Measurements from ENCODE around the gene TMPRSS11E. TPM values are rescaled to one million over a fixed set of nuclear protein-coding genes. Genes with fewer than 3 reads are reported as not detected.
"Not testable (repeated sequence)": the region's sequence is repeated elsewhere in the genome, so short reads cannot be mapped to it uniquely, and the experiment has no call there.

Gene TMPRSS11E
- not detected for total RNA-seq

DNA sequence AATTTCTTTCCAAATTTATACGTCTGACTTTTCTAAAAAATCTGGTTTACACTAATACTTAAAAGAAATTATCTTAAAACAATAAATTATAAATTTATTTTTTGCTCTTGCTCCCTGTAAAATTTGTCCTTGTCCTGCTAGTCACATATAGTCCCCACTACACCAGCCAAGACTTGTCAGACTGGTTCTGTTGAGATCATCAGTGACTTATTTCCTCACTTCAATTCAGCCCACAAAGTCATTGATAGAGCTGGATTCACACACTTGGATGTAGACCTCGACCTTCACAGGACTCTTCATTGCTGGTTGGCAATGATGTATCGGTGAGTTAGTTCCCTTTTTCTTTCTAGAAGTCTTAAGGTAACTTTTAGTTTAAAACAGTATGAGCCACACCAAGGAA lies at the start of gene TMPRSS11E:
TSS of gene TMPRSS11E (plus strand) at position 263 of the 400 bp plus-strand sequence. CDS start at position 313, 50 bp downstream.
- H3K36me3 Mint-ChIP-seq (ENCODE audit: low read depth) = no peaks in the 10 kb centered on the region
- peaks cover 4% of the 10 kb centered on the region for H3K27me3 Mint-ChIP-seq

DNA sequence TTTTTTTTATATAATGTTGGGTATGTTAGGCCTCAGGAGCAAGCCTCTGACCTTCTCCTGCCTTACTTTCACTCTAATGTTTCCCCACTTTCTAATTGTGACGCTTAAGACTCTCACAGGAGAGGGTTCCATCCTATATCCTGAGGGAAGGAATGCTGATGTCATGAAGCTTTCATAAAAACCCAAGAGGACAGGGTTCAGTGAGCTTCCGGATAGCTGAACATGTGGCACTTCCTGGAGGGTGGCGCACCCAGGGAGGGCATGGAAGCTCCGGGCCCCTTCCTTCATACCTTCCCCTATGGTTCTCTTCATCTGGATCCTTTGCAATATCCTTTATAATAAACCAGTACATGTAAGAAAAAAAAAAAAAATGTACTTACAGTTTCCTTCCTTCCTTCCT lies 48.0 kb upstream of the TMPRSS11E start:
- no peak for ATAC-seq (replicated peaks)
- Mint-ChIP-seq H3K27me3 (no peaks in the 10 kb centered on the region), H3K4me1 (peaks cover 3% of the 10 kb centered on the region), H3K4me3 (no peak overlapping the region), H3K9me3 (peaks cover 5% of the 10 kb centered on the region), H3K27ac (no peak overlapping the region), H3K36me3 (ENCODE audit: low read depth) (no peaks in the 10 kb centered on the region)

More for the DNA sequence above, at the start of gene TMPRSS11E:
- no peak within 1 kb of the TSS for H3K4me3 Mint-ChIP-seq
- H3K27ac Mint-ChIP-seq = no peak within 1 kb of the TSS
- ATAC-seq (replicated peaks) = no peak
- H3K9me3 Mint-ChIP-seq = no peaks in the 10 kb centered on the region
- H3K4me1 Mint-ChIP-seq = peaks cover 12% of the 10 kb centered on the region

GRCh38 chr4:68401231-68401630 lies 46.0 kb upstream of the TMPRSS11E start:
- no peaks in the 10 kb centered on the region for H3K9me3 Mint-ChIP-seq
- no peak for ATAC-seq (replicated peaks)
- no peaks in the 10 kb centered on the region for H3K36me3 Mint-ChIP-seq (ENCODE audit: low read depth)
- H3K4me3 Mint-ChIP-seq = no peak overlapping the region
- H3K27me3 Mint-ChIP-seq = no peaks in the 10 kb centered on the region
- H3K27ac Mint-ChIP-seq = no peak overlapping the region
- no peaks in the 10 kb centered on the region for H3K4me1 Mint-ChIP-seq

DNA sequence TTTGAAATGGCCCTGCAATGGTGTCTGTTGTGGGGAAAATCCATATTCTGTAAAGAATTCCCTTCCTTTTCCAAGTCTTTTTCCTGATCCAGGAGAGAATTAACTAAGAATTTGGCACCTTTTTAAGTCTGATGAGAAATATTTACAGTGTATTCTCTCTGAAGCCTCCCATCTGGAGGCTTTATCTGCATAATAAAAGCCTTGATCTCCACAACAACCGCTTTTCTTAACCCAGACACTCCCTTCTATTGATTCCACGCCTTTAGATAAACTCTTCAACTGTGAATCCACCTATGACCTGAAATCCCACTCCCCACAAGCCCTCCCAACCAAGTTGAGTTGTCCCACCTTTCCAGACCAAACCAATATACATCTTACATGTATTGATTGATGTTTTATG lies 43.1 kb upstream of the TMPRSS11E start:
- no peaks in the 10 kb centered on the region for H3K27me3 Mint-ChIP-seq

DNA sequence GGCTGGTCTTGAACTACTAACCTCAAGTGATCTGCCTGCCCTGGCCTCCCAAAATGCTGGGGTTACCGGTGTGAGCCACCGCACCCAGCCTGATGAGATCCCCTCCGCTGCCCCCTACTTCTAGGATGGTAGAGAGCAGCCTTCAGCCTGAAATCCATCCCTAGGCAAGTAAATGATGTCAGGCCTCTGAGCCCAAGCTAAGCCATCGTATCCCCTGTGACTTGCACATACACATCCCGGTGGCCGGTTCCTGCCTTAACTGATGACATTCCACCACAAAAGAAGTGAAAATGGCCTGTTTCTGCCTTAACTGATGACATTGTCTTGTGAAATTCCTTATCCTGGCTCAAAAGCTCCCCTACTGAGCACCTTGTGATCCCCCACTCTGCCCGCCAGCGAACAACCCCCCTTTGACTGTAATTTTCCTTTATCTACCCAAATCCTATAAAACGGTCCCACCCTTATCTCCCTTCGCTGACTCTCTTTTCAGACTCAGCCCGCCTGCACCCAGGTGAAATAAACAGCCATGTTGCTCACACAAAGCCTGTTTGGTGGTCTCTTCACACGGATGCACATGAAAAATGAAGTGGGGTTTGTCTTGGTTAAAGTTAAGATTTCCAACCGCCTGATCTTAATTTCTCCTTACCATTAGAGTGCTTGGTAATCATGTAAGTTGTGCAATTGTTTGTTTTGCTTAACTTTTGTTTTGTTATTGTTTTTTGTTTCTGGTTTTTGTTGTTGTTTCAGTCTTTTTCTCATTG lies 41.4 kb upstream of the TMPRSS11E start:
- H3K9me3 Mint-ChIP-seq; H3K4me3 Mint-ChIP-seq; ATAC-seq (replicated peaks); H3K36me3 Mint-ChIP-seq (ENCODE audit: low read depth); H3K27me3 Mint-ChIP-seq; H3K4me1 Mint-ChIP-seq; H3K27ac Mint-ChIP-seq: not testable (repeated sequence)

More for the DNA sequence above, 43.1 kb upstream of the TMPRSS11E start:
- no peaks in the 10 kb centered on the region for H3K9me3 Mint-ChIP-seq
- no peak overlapping the region for H3K27ac Mint-ChIP-seq
- no peak overlapping the region for H3K4me3 Mint-ChIP-seq
- no peaks in the 10 kb centered on the region for H3K4me1 Mint-ChIP-seq
- no peak for ATAC-seq (replicated peaks)
- no peaks in the 10 kb centered on the region for H3K36me3 Mint-ChIP-seq (ENCODE audit: low read depth)

DNA sequence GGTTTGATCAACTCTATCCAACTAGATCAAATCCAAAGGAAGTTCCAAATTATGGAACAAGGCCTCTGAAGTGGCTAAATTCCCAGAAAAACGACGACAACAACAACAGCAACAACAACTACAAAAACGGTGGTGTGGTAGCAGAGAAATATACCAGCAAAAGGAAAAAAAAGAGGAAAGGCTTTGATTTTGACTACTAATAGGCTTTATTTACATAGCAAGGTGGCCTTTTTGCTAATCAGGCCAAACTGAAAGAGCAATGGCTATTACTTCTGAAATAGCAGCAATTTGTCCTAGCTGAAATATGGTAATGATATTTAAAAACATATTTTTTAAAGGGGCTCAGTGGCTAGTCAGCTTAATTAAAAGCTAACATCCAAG lies 40.8 kb upstream of the TMPRSS11E start:
- no peaks in the 10 kb centered on the region for H3K27me3 Mint-ChIP-seq

GRCh38 chr4:68407015-68407867 lies 40.0 kb upstream of the TMPRSS11E start:
- H3K4me3 Mint-ChIP-seq; ATAC-seq (replicated peaks); H3K27me3 Mint-ChIP-seq; H3K36me3 Mint-ChIP-seq (ENCODE audit: low read depth); H3K9me3 Mint-ChIP-seq; H3K27ac Mint-ChIP-seq; H3K4me1 Mint-ChIP-seq: not testable (repeated sequence)

More for the DNA sequence above, 40.8 kb upstream of the TMPRSS11E start:
- no peaks in the 10 kb centered on the region for H3K9me3 Mint-ChIP-seq
- no peaks in the 10 kb centered on the region for H3K36me3 Mint-ChIP-seq (ENCODE audit: low read depth)
- H3K27ac Mint-ChIP-seq = no peak overlapping the region
- no peak overlapping the region for H3K4me3 Mint-ChIP-seq
- H3K4me1 Mint-ChIP-seq = no peaks in the 10 kb centered on the region
- ATAC-seq (replicated peaks) = no peak

DNA sequence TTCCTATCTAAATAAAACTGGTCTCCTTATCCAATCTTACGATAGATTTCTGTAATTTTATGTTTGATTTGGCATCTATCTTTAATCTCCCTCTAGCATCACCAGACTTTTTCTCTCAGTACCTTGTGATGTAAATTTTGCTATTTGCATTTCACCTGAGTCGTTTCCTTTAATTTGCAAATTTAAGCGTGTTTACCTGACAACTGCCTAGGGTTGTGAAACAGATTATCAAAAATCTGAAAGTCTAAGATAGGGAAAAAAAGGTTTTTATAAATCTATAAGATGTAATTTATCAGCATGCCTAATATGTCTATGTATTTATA lies 39.4 kb upstream of the TMPRSS11E start:
- Mint-ChIP-seq H3K4me1 (no peaks in the 10 kb centered on the region), H3K27me3 (no peaks in the 10 kb centered on the region), H3K27ac (no peak overlapping the region), H3K9me3 (no peaks in the 10 kb centered on the region), H3K36me3 (ENCODE audit: low read depth) (no peaks in the 10 kb centered on the region), H3K4me3 (no peak overlapping the region)
- no peak for ATAC-seq (replicated peaks)

DNA sequence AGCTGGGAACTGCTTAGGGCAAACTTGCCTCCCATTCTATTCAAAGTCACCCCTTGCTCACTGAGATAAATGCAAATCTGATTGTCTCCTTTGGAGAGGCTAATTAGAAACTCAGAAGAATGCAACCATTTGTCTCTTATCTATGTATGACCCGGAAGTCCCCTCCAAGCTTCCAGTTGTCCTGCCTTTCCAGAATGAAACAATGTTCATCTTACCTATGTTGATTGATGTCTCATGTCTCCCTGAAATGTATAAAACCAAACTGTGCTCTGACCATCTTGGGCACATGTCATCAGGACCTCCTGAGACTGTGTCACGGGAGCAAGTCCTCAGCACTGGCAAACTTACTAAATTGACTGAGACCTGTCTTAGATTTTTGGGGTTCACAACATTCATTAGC lies 37.1 kb upstream of the TMPRSS11E start:
- H3K4me3 Mint-ChIP-seq = no peak overlapping the region
- no peak overlapping the region for H3K27ac Mint-ChIP-seq
- no peaks in the 10 kb centered on the region for H3K9me3 Mint-ChIP-seq
- ATAC-seq (replicated peaks) = no peak
- no peaks in the 10 kb centered on the region for H3K27me3 Mint-ChIP-seq
- no peaks in the 10 kb centered on the region for H3K4me1 Mint-ChIP-seq
- H3K36me3 Mint-ChIP-seq (ENCODE audit: low read depth) = no peaks in the 10 kb centered on the region

GRCh38 chr4:68410643-68411042 lies 36.6 kb upstream of the TMPRSS11E start:
- ATAC-seq (replicated peaks) = no peak
- Mint-ChIP-seq H3K36me3 (ENCODE audit: low read depth) (no peaks in the 10 kb centered on the region), H3K27me3 (no peaks in the 10 kb centered on the region), H3K4me1 (no peaks in the 10 kb centered on the region), H3K9me3 (no peaks in the 10 kb centered on the region), H3K4me3 (no peak overlapping the region), H3K27ac (no peak overlapping the region)

GRCh38 chr4:68412031-68412430 lies 35.2 kb upstream of the TMPRSS11E start:
- H3K36me3 Mint-ChIP-seq (ENCODE audit: low read depth); H3K4me3 Mint-ChIP-seq; H3K4me1 Mint-ChIP-seq; H3K27me3 Mint-ChIP-seq; ATAC-seq (replicated peaks); H3K27ac Mint-ChIP-seq; H3K9me3 Mint-ChIP-seq: not testable (repeated sequence)

DNA sequence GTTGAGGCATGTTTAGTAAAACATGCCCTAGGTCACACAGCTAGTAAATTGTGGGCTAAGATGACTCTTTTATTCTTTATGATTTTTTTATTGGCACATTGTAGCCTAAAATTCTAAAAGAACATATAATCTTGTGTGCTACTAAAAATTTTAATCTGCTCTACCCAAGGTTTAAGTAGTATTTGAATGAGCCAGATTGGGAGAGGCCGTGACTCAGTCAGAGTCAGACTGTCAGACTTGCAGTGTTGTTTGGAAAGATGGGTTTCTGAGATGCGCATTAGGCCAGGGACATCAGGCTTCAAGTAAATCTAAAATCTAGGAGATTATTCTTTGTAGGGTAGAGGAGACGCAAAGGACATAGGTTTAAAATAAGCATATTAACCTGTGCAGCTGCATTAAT lies 30.7 kb upstream of the TMPRSS11E start:
- H3K27me3 Mint-ChIP-seq = no peaks in the 10 kb centered on the region
- no peak for ATAC-seq (replicated peaks)
- H3K9me3 Mint-ChIP-seq = peaks cover 5% of the 10 kb centered on the region
- no peak overlapping the region for H3K27ac Mint-ChIP-seq
- H3K36me3 Mint-ChIP-seq (ENCODE audit: low read depth) = no peaks in the 10 kb centered on the region
- no peaks in the 10 kb centered on the region for H3K4me1 Mint-ChIP-seq
- H3K4me3 Mint-ChIP-seq = no peak overlapping the region

- ATAC-seq (replicated peaks) = no peak
- Mint-ChIP-seq H3K27me3 (no peaks in the 10 kb centered on the region), H3K27ac (no peak overlapping the region)
Observed at GRCh38 chr4:68426516-68426915, 20.7 kb upstream of the TMPRSS11E start.

DNA sequence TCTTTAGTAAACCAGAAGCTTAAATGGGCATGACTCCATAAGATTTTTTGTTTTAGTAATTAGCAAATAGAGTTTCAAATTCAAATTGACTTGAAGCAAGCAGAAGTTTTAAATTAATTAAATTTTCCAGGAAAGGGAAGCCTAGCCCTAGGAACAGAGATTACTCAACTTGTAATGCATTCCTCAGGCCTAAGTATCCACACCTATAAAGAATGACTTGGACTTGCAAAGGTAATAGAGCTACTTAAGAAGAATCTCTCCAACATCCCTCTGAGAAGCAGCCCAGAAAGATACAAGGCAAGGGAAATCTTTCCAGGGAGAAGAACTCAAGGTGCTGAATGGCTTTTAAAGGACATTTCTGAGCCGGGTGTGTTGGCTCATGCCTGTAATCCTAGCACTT lies 16.9 kb upstream of the TMPRSS11E start:
- H3K9me3 Mint-ChIP-seq = no peaks in the 10 kb centered on the region
- H3K4me3 Mint-ChIP-seq = no peak overlapping the region
- no peaks in the 10 kb centered on the region for H3K36me3 Mint-ChIP-seq (ENCODE audit: low read depth)
- H3K27me3 Mint-ChIP-seq = no peaks in the 10 kb centered on the region
- no peak for ATAC-seq (replicated peaks)
- no peak overlapping the region for H3K27ac Mint-ChIP-seq
- no peaks in the 10 kb centered on the region for H3K4me1 Mint-ChIP-seq

More at GRCh38 chr4:68426516-68426915, 20.7 kb upstream of the TMPRSS11E start:
- H3K4me3 Mint-ChIP-seq = no peak overlapping the region
- H3K36me3 Mint-ChIP-seq (ENCODE audit: low read depth) = no peaks in the 10 kb centered on the region
- no peaks in the 10 kb centered on the region for H3K4me1 Mint-ChIP-seq
- peaks cover 2% of the 10 kb centered on the region for H3K9me3 Mint-ChIP-seq

DNA sequence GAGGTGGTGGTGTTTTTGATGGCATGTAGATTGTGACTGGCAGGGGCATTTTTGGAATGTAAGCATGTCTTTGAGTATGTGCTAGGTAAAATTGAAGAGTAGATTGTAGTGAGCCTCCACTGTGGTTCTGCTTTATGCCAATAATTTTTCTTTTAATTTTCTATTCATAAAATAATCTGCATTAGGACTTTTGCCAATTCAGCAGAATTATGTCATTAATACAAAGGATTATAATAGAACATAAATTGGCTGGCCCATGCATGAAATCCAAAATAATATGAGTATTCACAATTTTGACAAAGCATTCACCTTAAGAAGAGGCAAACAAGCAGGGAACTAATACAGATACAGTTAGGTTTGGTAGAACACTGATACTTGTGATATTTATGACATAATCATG lies 14.9 kb upstream of the TMPRSS11E start:
- ATAC-seq (replicated peaks) = no peak
- no peak overlapping the region for H3K4me3 Mint-ChIP-seq
- no peaks in the 10 kb centered on the region for H3K27me3 Mint-ChIP-seq
- no peaks in the 10 kb centered on the region for H3K9me3 Mint-ChIP-seq
- H3K36me3 Mint-ChIP-seq (ENCODE audit: low read depth) = no peaks in the 10 kb centered on the region
- H3K27ac Mint-ChIP-seq = no peak overlapping the region
- peaks cover 9% of the 10 kb centered on the region for H3K4me1 Mint-ChIP-seq
